GM19035 (cell line): ENCODE results near the gene FAH.
"Not testable (repeated sequence)": the region's sequence is repeated elsewhere in the genome, so short reads cannot be mapped to it uniquely, and the experiment has no call there.

Source experiments
- ATAC-seq: cut with Tn5 transposase; IDR thresholded peaks from one replicate; pipeline ENCODE4 v1.9.1; 2021; ENCODE audit not compliant: unreplicated experiment

FAH gene

GRCh38 chr15:80151148-80151547, 1.7 kb upstream of the FAH start:
- ATAC-seq: no peak

GRCh38 chr15:80151576-80151975, 1.2 kb upstream of the FAH start:
- ATAC-seq: no peak

GRCh38 chr15:80152180-80152895, 461 bp upstream of the FAH start:
- peak; percentile 49 for ATAC-seq

- no peak for ATAC-seq
These were observed 1.1 kb downstream of the FAH start for GRCh38 chr15:80153900-80154299.

GRCh38 chr15:80154336-80154735, 1.5 kb downstream of the FAH start:
- no peak for ATAC-seq

- no peak for ATAC-seq
These were observed 2.2 kb downstream of the FAH start for GRCh38 chr15:80155001-80155377.

GRCh38 chr15:80155378-80156175, 2.8 kb downstream of the FAH start:
- not testable (repeated sequence) for ATAC-seq

- ATAC-seq: no peak
These were observed 3.4 kb downstream of the FAH start for GRCh38 chr15:80156176-80156720.

- ATAC-seq: no peak
These were observed 4.4 kb downstream of the FAH start for GRCh38 chr15:80157215-80157614.

- no peak for ATAC-seq
These were observed 6.5 kb downstream of the FAH start for GRCh38 chr15:80159301-80159700.

- no peak for ATAC-seq
These were observed 7.2 kb downstream of the FAH start for GRCh38 chr15:80159811-80160569.

- ATAC-seq: no peak
These were observed 7.9 kb downstream of the FAH start for GRCh38 chr15:80160570-80161156.

- ATAC-seq: no peak
These were observed 8.7 kb downstream of the FAH start for GRCh38 chr15:80161468-80162016.

GRCh38 chr15:80162059-80162554, 9.3 kb downstream of the FAH start:
- ATAC-seq: no peak

- ATAC-seq: no peak
These were observed 10.4 kb downstream of the FAH start for GRCh38 chr15:80163217-80163616.

- ATAC-seq: no peak
These were observed 11.1 kb downstream of the FAH start for GRCh38 chr15:80163897-80164296.

GRCh38 chr15:80167936-80168335, 15.1 kb downstream of the FAH start:
- ATAC-seq: no peak

GRCh38 chr15:80168421-80168820, 15.6 kb downstream of the FAH start:
- no peak for ATAC-seq

GRCh38 chr15:80169768-80170357, 17.1 kb downstream of the FAH start:
- ATAC-seq: no peak

- ATAC-seq: no peak
These were observed 17.8 kb downstream of the FAH start for GRCh38 chr15:80170596-80170995.
